NCI-H2107 (cell line): Measurements from ENCODE around the gene PCDHGA9.
"Not testable (repeated sequence)": the region's sequence is repeated elsewhere in the genome, so short reads cannot be mapped to it uniquely, and the experiment has no call there.

ENCODE experiments used
- DNase-seq: peaks from one replicate; lab custom pipeline; 2025; lab: John Stamatoyannopoulos, UW

The PCDHGA9 gene

DNA sequence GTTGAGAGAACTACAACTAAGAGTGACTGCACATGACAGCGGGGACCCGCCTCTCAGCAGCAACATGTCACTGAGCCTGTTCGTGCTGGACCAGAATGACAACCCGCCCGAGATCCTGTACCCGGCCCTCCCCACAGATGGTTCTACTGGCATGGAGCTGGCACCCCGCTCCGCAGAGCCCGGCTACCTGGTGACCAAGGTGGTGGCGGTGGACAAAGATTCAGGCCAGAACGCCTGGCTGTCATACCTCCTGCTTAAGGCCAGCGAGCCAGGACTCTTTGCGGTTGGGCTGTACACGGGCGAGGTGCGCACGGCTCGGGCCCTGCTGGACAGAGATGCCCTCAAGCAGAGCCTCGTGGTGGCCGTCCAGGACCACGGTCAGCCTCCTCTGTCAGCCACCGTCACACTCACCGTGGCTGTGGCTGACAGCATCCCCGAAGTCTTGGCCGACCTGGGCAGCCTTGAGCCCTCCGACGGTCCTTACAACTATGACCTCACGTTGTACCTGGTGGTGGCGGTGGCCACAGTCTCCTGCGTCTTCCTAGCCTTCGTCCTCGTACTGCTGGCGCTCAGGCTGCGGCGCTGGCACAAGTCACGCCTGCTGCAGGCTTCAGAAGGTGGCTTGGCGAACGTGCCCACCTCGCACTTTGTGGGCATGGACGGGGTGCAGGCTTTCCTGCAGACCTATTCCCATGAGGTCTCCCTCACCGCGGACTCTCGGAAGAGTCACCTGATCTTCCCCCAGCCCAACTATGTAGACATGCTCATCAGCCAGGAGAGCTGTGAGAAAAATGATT, 17.9 kb upstream of the PCDHGA9 start:
- no peak for DNase-seq

DNA sequence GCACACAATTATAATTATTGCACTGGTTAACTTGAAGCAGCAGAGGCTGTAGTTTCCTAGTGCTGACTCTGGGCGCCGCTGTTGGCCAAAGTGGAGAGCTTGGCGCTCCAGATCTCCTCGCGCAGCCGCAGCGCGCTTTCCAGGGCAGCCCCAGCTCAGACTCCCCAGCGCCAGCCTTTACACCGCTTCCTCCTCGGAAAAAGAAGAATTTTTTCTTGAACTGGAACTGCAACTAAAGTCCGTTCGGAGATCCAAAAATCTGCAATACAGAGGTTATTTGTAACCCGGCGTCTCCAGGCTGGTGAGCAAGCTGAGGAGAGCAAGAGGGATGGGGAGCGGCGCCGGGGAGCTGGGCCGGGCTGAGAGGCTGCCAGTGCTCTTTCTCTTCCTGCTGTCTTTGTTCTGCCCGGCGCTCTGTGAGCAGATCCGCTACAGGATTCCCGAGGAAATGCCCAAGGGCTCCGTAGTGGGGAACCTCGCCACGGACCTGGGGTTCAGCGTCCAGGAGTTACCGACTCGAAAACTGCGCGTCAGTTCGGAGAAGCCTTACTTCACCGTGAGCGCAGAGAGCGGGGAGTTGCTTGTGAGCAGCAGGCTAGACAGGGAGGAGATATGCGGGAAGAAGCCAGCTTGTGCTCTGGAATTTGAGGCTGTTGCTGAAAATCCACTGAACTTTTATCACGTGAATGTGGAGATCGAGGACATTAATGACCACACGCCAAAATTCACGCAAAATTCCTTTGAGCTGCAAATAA, 14.8 kb upstream of the PCDHGA9 start, which contains the start of gene PCDHGB4:
Gene PCDHGB4, plus strand, starts transcription at position 142 of the 755 bp plus-strand sequence. Its CDS starts 187 bp downstream, at position 329.
- DNase-seq, result not testable (repeated sequence)

DNA sequence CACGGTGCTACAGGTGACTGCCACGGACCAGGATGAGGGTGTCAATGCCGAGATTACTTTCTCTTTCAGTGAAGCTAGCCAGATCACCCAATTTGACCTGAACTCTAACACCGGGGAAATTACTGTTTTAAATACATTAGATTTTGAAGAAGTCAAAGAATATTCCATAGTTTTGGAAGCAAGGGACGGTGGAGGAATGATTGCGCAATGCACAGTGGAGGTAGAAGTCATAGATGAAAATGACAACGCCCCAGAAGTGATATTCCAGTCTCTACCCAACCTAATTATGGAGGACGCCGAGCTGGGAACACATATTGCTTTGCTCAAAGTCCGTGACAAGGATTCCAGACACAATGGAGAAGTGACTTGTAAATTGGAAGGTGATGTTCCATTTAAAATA, 13.9 kb upstream of the PCDHGA9 start:
- no peak for DNase-seq

DNA sequence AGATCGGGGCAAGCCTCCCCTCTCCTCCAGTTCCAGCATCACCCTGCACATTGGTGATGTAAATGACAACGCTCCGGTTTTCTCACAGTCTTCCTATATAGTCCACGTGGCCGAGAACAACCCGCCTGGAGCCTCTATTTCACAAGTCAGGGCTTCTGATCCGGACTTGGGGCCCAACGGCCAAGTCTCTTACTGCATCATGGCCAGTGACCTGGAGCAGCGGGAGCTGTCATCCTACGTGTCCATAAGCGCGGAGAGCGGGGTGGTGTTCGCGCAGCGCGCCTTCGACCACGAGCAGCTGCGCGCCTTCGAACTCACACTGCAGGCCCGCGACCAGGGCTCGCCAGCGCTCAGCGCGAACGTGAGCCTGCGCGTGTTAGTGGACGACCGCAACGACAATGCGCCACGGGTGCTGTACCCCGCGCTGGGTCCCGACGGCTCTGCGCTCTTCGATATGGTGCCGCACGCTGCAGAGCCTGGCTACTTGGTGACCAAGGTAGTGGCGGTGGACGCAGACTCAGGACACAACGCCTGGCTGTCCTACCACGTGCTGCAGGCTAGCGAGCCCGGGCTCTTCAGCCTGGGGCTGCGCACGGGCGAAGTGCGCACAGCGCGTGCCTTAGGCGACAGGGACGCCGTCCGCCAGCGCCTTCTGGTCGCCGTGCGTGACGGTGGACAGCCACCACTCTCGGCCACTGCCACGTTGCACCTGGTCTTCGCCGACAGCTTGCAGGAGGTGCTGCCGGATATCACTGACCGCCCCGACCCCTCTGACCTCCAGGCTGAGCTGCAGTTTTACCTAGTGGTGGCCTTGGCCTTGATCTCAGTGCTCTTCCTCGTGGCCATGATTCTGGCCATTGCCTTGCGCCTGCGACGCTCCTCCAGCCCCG, 13.2 kb upstream of the PCDHGA9 start:
- no peak for DNase-seq

DNA sequence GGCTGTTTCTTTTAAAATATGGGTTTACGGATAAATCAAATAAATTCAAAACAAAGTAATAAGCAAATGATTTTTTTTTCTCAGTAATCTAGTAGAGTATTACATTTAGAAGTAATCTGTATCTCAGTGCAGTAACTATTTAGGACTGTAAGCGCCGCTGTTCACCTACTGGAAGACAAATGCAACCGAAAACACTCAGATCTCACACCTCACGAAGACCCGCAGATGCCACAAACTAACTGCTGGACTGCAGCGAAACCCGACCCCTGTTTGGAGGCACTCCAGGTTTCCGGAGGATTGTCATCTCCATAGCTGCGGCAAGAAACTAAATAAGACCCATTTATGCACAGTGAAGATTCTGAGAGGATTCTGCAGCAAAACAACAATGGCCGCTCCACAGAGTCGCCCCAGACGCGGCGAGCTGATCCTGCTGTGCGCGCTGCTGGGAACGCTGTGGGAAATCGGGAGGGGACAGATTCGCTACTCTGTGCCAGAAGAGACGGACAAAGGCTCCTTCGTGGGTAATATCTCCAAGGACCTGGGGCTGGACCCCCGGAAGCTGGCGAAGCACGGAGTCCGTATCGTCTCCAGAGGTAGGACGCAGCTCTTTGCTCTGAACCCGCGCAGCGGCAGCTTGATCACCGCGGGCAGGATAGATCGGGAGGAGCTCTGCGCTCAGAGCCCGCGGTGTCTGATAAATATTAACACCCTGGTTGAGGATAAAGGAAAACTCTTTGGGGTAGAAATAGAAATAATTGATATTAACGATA, 10.0 kb upstream of the PCDHGA9 start, which contains the start of gene PCDHGA8:
Gene PCDHGA8, plus strand, starts transcription at position 205 of the 770 bp plus-strand sequence. Its CDS starts 181 bp downstream, at position 386.
- DNase-seq, result no peak

DNA sequence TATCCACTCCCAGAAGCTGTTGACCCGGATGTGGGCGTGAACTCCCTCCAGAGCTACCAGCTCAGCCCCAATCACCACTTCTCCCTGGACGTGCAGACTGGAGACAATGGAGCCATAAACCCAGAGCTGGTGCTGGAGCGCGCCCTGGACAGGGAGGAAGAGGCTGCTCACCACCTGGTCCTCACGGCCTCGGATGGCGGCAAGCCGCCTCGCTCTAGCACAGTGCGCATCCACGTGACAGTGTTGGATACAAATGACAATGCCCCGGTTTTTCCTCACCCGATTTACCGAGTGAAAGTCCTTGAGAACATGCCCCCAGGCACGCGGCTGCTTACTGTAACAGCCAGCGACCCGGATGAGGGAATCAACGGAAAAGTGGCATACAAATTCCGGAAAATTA, 9.3 kb upstream of the PCDHGA9 start:
- DNase-seq, result no peak

DNA sequence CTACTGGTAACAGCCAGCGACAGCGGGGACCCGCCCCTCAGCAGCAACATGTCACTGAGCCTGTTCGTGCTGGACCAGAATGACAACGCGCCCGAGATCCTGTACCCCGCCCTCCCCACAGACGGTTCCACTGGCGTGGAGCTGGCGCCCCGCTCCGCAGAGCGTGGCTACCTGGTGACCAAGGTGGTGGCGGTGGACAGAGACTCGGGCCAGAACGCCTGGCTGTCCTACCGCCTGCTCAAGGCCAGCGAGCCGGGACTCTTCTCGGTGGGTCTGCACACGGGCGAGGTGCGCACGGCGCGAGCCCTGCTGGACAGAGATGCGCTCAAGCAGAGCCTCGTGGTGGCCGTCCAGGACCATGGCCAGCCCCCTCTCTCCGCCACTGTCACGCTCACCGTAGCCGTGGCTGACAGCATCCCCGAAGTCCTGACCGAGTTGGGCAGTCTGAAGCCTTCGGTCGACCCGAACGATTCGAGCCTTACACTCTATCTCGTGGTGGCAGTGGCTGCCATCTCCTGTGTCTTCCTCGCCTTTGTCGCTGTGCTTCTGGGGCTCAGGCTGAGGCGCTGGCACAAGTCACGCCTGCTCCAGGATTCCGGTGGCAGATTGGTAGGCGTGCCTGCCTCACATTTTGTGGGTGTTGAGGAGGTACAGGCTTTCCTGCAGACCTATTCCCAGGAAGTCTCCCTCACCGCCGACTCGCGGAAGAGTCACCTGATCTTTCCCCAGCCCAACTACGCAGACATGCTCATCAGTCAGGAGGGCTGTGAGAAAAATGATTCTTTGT, 8.0 kb upstream of the PCDHGA9 start:
- DNase-seq, result not testable (repeated sequence)

DNA sequence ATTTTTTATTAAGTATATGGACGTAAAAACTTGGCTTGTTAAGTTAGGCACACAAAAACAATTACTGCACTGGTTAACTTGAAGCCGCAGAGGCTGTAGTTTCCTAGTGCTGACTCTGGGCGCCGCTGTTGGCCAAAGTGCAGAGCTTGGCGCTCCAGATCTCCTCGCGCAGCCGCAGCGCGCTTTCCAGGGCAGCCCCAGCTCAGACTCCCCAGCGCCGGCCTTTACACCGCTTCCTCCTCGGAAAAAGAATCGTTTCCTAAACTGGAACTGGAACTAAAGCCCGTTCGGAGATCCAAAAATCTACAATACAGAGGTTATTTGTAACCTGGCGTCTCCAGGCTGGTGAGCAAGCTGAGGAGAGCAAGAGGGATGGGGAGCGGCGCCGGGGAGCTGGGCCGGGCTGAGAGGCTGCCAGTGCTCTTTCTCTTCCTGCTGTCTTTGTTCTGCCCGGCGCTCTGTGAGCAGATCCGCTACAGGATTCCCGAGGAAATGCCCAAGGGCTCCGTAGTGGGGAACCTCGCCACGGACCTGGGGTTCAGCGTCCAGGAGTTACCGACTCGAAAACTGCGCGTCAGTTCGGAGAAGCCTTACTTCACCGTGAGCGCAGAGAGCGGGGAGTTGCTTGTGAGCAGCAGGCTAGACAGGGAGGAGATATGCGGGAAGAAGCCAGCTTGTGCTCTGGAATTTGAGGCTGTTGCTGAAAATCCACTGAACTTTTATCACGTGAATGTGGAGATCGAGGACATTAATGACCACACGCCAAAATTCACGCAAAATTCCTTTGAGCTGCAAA, 4.6 kb upstream of the PCDHGA9 start, which contains the start of gene PCDHGB5:
Gene PCDHGB5, plus strand, starts transcription at position 192 of the 796 bp plus-strand sequence. Its CDS starts 181 bp downstream, at position 373.
- DNase-seq, result not testable (repeated sequence)

DNA sequence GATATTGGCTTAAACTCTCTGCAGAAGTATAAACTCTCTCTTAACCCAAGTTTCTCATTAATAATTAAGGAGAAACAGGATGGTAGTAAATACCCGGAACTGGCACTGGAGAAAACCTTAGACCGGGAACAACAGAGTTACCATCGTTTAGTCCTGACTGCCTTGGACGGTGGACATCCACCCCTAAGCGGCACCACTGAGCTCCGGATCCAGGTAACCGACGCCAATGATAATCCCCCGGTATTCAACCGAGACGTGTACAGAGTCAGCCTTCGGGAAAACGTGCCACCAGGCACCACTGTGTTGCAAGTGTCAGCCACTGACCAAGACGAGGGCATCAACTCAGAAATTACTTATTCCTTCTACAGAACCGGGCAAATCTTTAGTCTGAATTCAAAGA, 4.0 kb upstream of the PCDHGA9 start:
- no peak for DNase-seq

DNA sequence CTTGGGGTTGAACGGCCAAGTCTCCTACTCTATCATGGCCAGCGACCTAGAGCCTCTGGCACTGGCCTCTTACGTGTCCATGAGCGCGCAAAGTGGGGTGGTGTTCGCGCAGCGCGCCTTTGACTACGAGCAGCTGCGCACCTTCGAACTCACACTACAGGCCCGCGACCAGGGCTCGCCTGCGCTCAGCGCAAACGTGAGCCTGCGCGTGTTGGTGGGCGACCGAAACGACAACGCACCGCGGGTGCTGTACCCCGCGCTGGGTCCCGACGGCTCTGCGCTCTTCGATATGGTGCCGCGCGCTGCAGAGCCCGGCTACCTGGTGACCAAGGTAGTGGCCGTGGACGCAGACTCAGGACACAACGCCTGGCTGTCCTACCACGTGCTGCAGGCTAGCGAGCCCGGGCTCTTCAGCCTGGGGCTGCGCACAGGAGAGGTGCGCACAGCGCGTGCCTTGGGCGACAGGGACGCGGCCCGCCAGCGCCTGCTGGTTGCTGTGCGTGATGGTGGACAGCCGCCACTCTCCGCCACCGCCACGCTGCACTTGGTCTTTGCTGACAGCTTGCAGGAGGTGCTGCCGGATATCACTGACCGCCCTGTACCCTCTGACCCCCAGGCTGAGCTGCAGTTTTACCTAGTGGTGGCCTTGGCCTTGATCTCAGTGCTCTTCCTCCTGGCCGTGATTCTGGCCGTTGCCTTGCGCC, 2.9 kb upstream of the PCDHGA9 start:
- no peak for DNase-seq

DNA sequence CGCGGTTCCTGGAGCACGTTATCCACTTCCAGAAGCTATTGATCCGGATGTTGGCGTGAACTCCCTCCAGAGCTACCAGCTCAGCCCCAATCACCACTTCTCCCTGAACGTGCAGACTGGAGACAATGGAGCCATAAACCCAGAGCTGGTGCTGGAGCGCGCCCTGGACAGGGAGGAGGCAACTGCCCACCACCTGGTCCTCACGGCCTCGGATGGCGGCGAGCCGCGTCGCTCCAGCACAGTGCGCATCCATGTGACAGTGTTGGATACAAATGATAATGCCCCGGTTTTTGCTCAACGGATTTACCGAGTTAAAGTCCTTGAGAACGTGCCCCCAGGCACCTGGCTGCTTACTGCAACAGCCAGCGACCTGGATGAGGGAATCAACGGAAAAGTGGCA, 809 bp downstream of the PCDHGA9 start:
- no peak for DNase-seq

DNA sequence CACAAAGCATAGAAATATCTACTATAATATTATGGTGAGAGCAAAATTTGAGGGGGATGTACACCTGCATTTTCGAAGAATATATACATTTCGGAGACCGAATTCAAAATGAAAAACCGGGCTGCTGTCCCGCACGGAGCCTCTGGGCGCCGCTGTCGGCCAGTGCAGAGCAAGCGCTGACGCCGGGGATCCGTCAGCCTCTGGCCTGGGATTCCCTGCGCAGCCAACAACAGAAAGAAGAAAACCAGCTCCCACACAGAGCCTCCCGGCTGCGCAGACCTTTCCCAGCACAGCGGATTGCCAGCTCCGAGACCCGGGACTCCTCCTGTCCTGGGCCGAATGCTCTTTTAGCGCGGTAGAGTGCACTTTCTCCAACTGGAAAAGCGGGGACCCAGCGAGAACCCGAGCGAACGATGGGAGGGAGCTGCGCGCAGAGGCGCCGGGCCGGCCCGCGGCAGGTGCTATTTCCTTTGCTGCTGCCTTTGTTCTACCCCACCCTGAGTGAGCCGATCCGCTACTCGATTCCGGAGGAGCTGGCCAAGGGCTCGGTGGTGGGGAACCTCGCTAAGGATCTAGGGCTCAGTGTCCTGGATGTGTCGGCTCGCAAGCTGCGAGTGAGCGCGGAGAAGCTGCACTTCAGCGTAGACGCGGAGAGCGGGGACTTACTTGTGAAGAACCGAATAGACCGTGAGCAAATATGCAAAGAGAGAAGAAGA, 5.4 kb downstream of the PCDHGA9 start, which contains the start of gene PCDHGB6:
Gene PCDHGB6, plus strand, starts transcription at position 232 of the 716 bp plus-strand sequence. Its CDS starts 182 bp downstream, at position 414.
- DNase-seq, result not testable (repeated sequence)

DNA sequence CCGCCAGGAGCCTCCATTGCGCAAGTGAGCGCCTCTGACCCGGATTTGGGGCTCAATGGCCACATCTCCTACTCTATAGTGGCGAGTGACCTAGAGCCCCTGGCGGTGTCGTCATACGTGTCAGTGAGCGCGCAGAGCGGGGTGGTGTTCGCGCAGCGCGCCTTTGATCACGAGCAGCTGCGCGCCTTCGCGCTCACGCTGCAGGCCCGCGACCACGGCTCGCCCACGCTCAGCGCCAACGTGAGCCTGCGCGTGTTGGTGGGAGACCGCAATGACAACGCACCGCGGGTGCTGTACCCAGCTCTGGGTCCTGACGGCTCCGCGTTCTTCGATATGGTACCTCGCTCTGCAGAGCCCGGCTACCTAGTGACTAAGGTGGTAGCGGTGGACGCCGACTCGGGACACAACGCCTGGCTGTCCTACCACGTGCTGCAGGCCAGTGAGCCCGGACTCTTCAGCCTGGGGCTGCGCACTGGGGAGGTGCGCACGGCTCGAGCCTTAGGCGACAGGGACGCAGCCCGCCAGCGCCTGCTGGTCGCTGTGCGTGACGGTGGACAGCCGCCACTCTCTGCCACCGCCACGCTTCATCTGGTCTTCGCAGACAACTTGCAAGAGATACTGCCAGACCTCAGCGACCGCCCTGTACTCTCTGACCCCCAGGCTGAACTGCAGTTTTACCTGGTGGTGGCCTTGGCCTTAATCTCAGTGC, 7.2 kb downstream of the PCDHGA9 start:
- DNase-seq, result no peak

DNA sequence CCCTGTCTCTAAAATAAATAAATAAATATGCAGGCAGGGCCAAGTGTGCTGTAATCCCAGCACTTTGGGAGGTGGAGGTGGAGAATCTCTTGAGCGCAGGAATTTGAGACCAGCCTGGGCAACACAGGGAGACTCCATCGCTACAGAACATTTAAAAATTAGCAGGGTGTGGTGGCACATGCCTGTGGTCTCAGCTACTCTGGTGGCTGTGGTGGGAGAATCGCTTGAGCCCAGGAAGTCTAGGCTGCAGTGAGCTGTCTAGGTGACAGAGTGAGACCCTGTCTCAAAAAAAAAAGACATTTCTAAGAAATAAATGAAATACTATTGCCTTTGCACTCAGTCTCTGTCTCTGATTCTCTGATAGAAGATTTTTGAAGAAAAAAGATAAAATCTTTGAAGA, 9.0 kb downstream of the PCDHGA9 start:
- no peak for DNase-seq

DNA sequence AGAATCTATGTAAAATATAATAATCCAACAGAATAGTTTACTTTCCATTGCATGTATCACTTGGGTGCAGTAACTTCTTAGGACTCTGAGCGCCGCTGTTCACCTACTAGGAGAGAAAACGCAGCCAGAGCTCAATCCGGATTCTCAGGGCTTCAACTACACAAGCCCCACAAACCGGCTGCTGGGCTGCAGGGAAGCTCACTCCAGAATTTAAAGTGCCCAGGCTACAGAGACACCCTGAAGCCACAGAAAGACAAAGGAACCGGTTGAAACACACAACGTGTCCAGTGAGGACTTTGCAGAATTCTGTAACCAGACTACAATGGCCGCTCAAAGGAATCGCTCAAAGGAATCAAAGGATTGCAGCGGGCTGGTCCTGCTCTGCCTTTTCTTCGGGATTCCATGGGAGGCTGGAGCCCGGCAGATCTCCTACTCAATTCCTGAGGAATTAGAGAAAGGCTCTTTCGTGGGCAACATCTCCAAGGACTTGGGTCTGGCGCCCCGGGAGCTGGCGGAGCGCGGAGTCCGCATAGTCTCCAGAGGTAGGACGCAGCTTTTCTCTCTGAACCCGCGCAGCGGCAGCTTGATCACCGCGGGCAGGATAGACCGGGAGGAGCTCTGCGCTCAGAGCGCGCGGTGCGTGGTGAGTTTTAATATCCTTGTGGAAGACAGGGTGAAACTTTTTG, 10.4 kb downstream of the PCDHGA9 start, which contains the start of gene PCDHGA10:
Gene PCDHGA10, plus strand, starts transcription at position 134 of the 686 bp plus-strand sequence. Its CDS starts 189 bp downstream, at position 323.
- DNase-seq, result no peak

DNA sequence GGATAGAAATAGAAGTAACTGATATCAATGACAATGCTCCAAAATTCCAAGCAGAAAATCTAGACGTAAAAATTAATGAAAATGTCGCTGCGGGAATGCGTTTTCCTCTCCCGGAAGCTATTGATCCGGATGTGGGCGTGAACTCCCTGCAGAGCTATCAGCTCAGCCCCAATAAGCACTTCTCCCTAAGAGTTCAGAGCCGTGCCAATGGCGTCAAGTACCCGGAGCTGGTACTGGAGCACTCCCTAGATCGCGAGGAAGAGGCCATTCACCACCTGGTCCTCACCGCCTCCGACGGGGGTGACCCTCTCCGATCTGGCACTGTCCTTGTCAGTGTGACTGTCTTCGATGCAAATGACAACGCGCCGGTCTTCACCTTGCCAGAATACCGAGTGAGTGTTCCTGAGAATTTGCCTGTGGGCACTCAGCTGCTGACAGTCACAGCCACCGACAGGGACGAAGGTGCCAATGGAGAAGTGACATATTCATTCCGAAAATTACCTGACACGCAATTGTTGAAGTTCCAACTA, 11.0 kb downstream of the PCDHGA9 start:
- no peak for DNase-seq
